Measurements from ENCODE around the gene SNCB. TPM values are rescaled to one million over a fixed set of nuclear protein-coding genes. Genes with fewer than 3 reads are reported as not detected.

The SNCB gene
- total and polyA plus RNA-seq, 2 of the 4 experiments (the other 2 are of a cell fraction): 0.41 TPM; not detected in 1

- peak overlapping the region; percentile 78 for H2BK5ac ChIP-seq (ENCODE audit: low read depth, low read length, poor library complexity, severe bottlenecking)
- no peak overlapping the region for H4K5ac ChIP-seq (ENCODE audit: low read depth, low read length)
- no peak overlapping the region for H3K4me2 ChIP-seq (ENCODE audit: low read depth, low read length)
- BruUV-seq (replicated peaks): no TSS peak
- no peaks in the 10 kb centered on the region; the same call in 1 of the 2 replicates for H3K27me3 ChIP-seq (ENCODE audit: control insufficient read depth, insufficient read depth, low read length)
- dilution Hi-C loops (cut with HindIII; ENCODE audit: low sequenced_read_pairs, unreplicated experiment) (no loop called here), intact Hi-C loops (cut with micrococcal nuclease) (no loop called here), in situ Hi-C loops (cut with MboI; ENCODE audit: low sequenced_read_pairs) (no loop called here)
- no peaks in the 10 kb centered on the region for H3K36me3 ChIP-seq (ENCODE audit: control insufficient read depth, insufficient read depth, low read length)
- no peaks in the 10 kb centered on the region for H3K79me1 ChIP-seq (ENCODE audit: low read depth in 1 of 2, low read length in 2 of 2)
- ChIA-PET CTCF (interaction anchor here (0.9 kb wide), 1 partner anchor 11 kb away, joined by 3 read pairs; no protein-coding TSS in a partner anchor), POLR2A (ENCODE audit: unreplicated experiment) (no interaction called here)
- H3K9me1 ChIP-seq (ENCODE audit: insufficient read depth, low read length): peaks cover 6% of the 10 kb centered on the region
- H3K56ac ChIP-seq (ENCODE audit: extremely low read depth, insufficient read depth, low read length): no peak overlapping the region
- ATAC-seq (ENCODE audit: low read depth): no peak
- no peak overlapping the region for H3K4ac ChIP-seq (ENCODE audit: low read depth, low read length)
- no peak overlapping the region for H2AK5ac ChIP-seq (ENCODE audit: low read depth, low read length)
- peaks cover 9% of the 10 kb centered on the region; the same call in 1 of the 2 replicates for H3K9me3 ChIP-seq (ENCODE audit: control insufficient read depth, insufficient read depth, low read length)
- no peak overlapping the region for H3K14ac ChIP-seq (replicated peaks; ENCODE audit: low read depth, low read length)
- no peak for DNase-seq
- H4K20me1 ChIP-seq (ENCODE audit: insufficient read depth, low read length): no peaks in the 10 kb centered on the region
- no peak overlapping the region for H2AFZ ChIP-seq (replicated peaks; ENCODE audit: low read length, poor library complexity)
- no peak overlapping the region for H3K27ac ChIP-seq (ENCODE audit: insufficient read depth, low read length)
- H2BK120ac ChIP-seq (ENCODE audit: low read depth, low read length): no peak overlapping the region
- H3K23ac ChIP-seq (ENCODE audit: low read depth, low read length): no peak overlapping the region
- no peak overlapping the region for H2BK15ac ChIP-seq (ENCODE audit: low read depth, low read length)
- no peak overlapping the region for H4K91ac ChIP-seq (ENCODE audit: insufficient read depth, low read depth, low read length)
- H3K18ac ChIP-seq (ENCODE audit: low read depth, low read length): no peak overlapping the region
- no peak overlapping the region for H3K4me3 ChIP-seq (ENCODE audit: insufficient read depth, low read depth, low read length)
- H3K4me1 ChIP-seq (ENCODE audit: control insufficient read depth, insufficient read depth, low read length): no peaks in the 10 kb centered on the region
- no peak overlapping the region for H3K9ac ChIP-seq (ENCODE audit: low read depth, low read length)
- TF ChIP-seq FOS (IDR thresholded peaks at IDR 0.05; ENCODE audit: low read depth, low read length) (no peak), POLR2A (IDR thresholded peaks at IDR 0.05; ENCODE audit: low read depth, low read length) (no peak), SMC3 (IDR thresholded peaks at IDR 0.05; ENCODE audit: low read depth, low read length) (no peak), ELK1 (IDR thresholded peaks at IDR 0.05; ENCODE audit: borderline replicate concordance, low read depth, low read length) (no peak), RCOR1 (IDR thresholded peaks at IDR 0.05; ENCODE audit: insufficient replicate concordance, low read length) (no peak), MAZ (IDR thresholded peaks at IDR 0.05; ENCODE audit: borderline replicate concordance, low read depth, low read length) (no peak)
- H4K8ac ChIP-seq (ENCODE audit: low read depth in 2 of 2, low read length in 2 of 2): no peak overlapping the region
- no peak overlapping the region for H2AK9ac ChIP-seq (replicated peaks; ENCODE audit: low read depth, low read length, poor library complexity)
- no peak overlapping the region for H2BK20ac ChIP-seq (ENCODE audit: low read depth, low read length)
Observed at GRCh38 chr5:176588297-176588696, 42.0 kb downstream of the SNCB start.

Data from IMR-90 (cell line).